Activated naive CD8-positive, alpha-beta T cell treated with anti-CD3 and anti-CD28 coated beads, Interleukin-2, amount 10 ng/mL, durations not matched to agents 7 days and 5 days (primary cell): ENCODE results near the gene NRL. TPM values are rescaled to one million over a fixed set of nuclear protein-coding genes. Genes with fewer than 3 reads are reported as not detected.

Experiments used
- ATAC-seq: fragments of 150-1000 bp; cut with Tn5 transposase; one replicate; pipeline ENCODE4 v1.10.0; 2021; ENCODE audit warnings: low read depth, moderate library complexity
- POLR2A ChIA-PET: fragments of 350-600 bp; sonication (Branson Sonifier 250); formaldehyde crosslinking; loops from one replicate; lab custom pipeline; 2021; ENCODE audit warnings: antibody characterized with exemption; lab: Charles Lee
- DNase-seq: peaks from one replicate; pipeline ENCODE4 v3.0.0; 2021
- H3K27ac Mint-ChIP-seq: one replicate; pipeline ENCODE4 v1.8.0; 2022; ENCODE audit warnings: mild to moderate bottlenecking, mixed read lengths
- H3K27me3 Mint-ChIP-seq: one replicate; pipeline ENCODE4 v1.8.0; 2022; ENCODE audit warnings: mild to moderate bottlenecking, moderate library complexity, mixed read lengths
- H3K36me3 Mint-ChIP-seq: one replicate; pipeline ENCODE4 v1.8.0; 2021; ENCODE audit warnings: mild to moderate bottlenecking, mixed read lengths
- H3K4me1 Mint-ChIP-seq: one replicate; pipeline ENCODE4 v1.8.0; 2021; ENCODE audit warnings: mixed read lengths
- H3K4me3 Mint-ChIP-seq: one replicate; pipeline ENCODE4 v1.8.0; 2022; ENCODE audit warnings: mild to moderate bottlenecking, moderate library complexity, mixed read lengths
- H3K9me3 Mint-ChIP-seq: one replicate; pipeline ENCODE4 v1.8.0; 2021; ENCODE audit warnings: mixed read lengths
- total RNA-seq, 2 experiments: library from RNA; stranded (reverse); gene quantifications; one replicate each; pipeline ENCODE4 v1.2.3, GENCODE V29; 2021

The NRL gene
- total RNA-seq: 1 to 10 TPM; 3.3 to 3.4 TPM

GRCh38 chr14:24114532-24115421, at the start of gene NRL, which contains the start of gene DCAF11:
Gene NRL, minus strand, starts transcription at chr14:24114949. Its CDS starts 32,101 bp downstream, at chr14:24082848.
Gene DCAF11, plus strand, starts transcription at chr14:24114777. Its CDS starts 818 bp downstream, at chr14:24115595.
- POLR2A ChIA-PET: interaction anchor here (0.7 to 8.3 kb wide), 38 partner anchors 11 to 812 kb away, joined by 3 to 176 read pairs (median 6); partner anchors contain the start of genes CARMIL3, CHMP4A, DHRS1 and DHRS4L2
- DNase-seq (peak; percentile 99), ATAC-seq (peak; percentile 89)
- H3K9me3 Mint-ChIP-seq: no peaks in the 10 kb centered on the region
- peak within 1 kb of the TSS; percentile 99 for H3K27ac Mint-ChIP-seq
- peaks cover 24% of the 10 kb centered on the region for H3K4me1 Mint-ChIP-seq
- peak within 1 kb of the TSS; percentile 99 for H3K4me3 Mint-ChIP-seq
- H3K27me3 Mint-ChIP-seq: no peaks in the 10 kb centered on the region
- H3K36me3 Mint-ChIP-seq: peaks cover 29% of the 10 kb centered on the region

GRCh38 chr14:24162093-24162492, 47.3 kb upstream of the NRL start:
- Mint-ChIP-seq H3K27me3 (no peaks in the 10 kb centered on the region), H3K4me3 (peak overlapping the region; percentile 97), H3K36me3 (peaks cover 69% of the 10 kb centered on the region), H3K9me3 (no peaks in the 10 kb centered on the region), H3K4me1 (peaks cover 50% of the 10 kb centered on the region), H3K27ac (peak overlapping the region; percentile 100)
- POLR2A ChIA-PET: interaction anchor here (0.6 to 4.8 kb wide), 28 partner anchors 10 to 268 kb away, joined by 3 to 347 read pairs (median 12); partner anchors contain the start of genes CARMIL3, CBLN3, CHMP4A and CIDEB
- DNase-seq (no peak), ATAC-seq (no peak)

GRCh38 chr14:24160850-24161804, 46.4 kb upstream of the NRL start, which contains the start of gene IRF9:
Gene IRF9, plus strand, starts transcription at chr14:24161265. Its CDS starts 880 bp downstream, at chr14:24162145.
- Mint-ChIP-seq H3K27me3 (no peaks in the 10 kb centered on the region), H3K36me3 (peaks cover 73% of the 10 kb centered on the region), H3K27ac (peak within 1 kb of the TSS; percentile 100), H3K4me1 (peaks cover 47% of the 10 kb centered on the region), H3K4me3 (peak within 1 kb of the TSS; percentile 97), H3K9me3 (no peaks in the 10 kb centered on the region)
- POLR2A ChIA-PET: interaction anchor here (0.6 to 4.8 kb wide), 34 partner anchors 11 to 551 kb away, joined by 3 to 347 read pairs (median 11); partner anchors contain the start of genes CARMIL3, CBLN3, CHMP4A and CIDEB
- peak; percentile 98 for DNase-seq
- peak; percentile 87 for ATAC-seq

- DNase-seq (no peak), ATAC-seq (no peak)
- no peaks in the 10 kb centered on the region for H3K27me3 Mint-ChIP-seq
- POLR2A ChIA-PET: interaction anchor here (0.8 to 4.8 kb wide), 26 partner anchors 11 to 270 kb away, joined by 3 to 347 read pairs (median 14); partner anchors contain the start of genes CARMIL3, CBLN3, CHMP4A and DCAF11
- peak overlapping the region; percentile 100 for H3K27ac Mint-ChIP-seq
- H3K4me3 Mint-ChIP-seq: peak overlapping the region; percentile 37
- H3K36me3 Mint-ChIP-seq: peaks cover 72% of the 10 kb centered on the region
- peaks cover 43% of the 10 kb centered on the region for H3K4me1 Mint-ChIP-seq
- no peaks in the 10 kb centered on the region for H3K9me3 Mint-ChIP-seq
Measured at GRCh38 chr14:24160499-24160849, 45.7 kb upstream of the NRL start.

- Mint-ChIP-seq H3K9me3 (no peaks in the 10 kb centered on the region), H3K27ac (peak overlapping the region; percentile 100), H3K27me3 (no peaks in the 10 kb centered on the region), H3K36me3 (peaks cover 70% of the 10 kb centered on the region), H3K4me1 (peaks cover 39% of the 10 kb centered on the region), H3K4me3 (peak overlapping the region; percentile 37)
- no peak for DNase-seq
- ATAC-seq: no peak
- POLR2A ChIA-PET: interaction anchor here (0.6 to 4.8 kb wide), 20 partner anchors 12 to 151 kb away, joined by 3 to 347 read pairs (median 12); partner anchors contain the start of genes CARMIL3, CHMP4A, DCAF11 and EMC9
Measured at GRCh38 chr14:24159777-24160498, 45.2 kb upstream of the NRL start.

- Mint-ChIP-seq H3K4me1 (peaks cover 24% of the 10 kb centered on the region), H3K27me3 (no peaks in the 10 kb centered on the region), H3K9me3 (no peaks in the 10 kb centered on the region), H3K27ac (peak overlapping the region; percentile 63), H3K4me3 (no peak overlapping the region), H3K36me3 (peaks cover 60% of the 10 kb centered on the region)
- no peak for ATAC-seq
- no peak for DNase-seq
- POLR2A ChIA-PET: interaction anchor here (4.1 kb wide), 1 partner anchor 11 kb away, joined by 25 read pairs; the partner anchor contains the start of genes PSME2 and RNF31
Measured at GRCh38 chr14:24157331-24157730, 42.6 kb upstream of the NRL start.

- Mint-ChIP-seq H3K4me3 (no peak overlapping the region), H3K9me3 (no peaks in the 10 kb centered on the region), H3K27ac (peak overlapping the region; percentile 76), H3K36me3 (peaks cover 58% of the 10 kb centered on the region), H3K4me1 (peaks cover 22% of the 10 kb centered on the region), H3K27me3 (no peaks in the 10 kb centered on the region)
- DNase-seq: no peak
- POLR2A ChIA-PET: interaction anchor here (1.2 to 4.1 kb wide), 2 partner anchors 10 to 20 kb away, joined by 3 to 25 read pairs; partner anchors contain the start of genes PSME1, PSME2 and RNF31
- ATAC-seq: no peak
Measured at GRCh38 chr14:24156840-24157239, 42.1 kb upstream of the NRL start.

- Mint-ChIP-seq H3K27ac (peak overlapping the region; percentile 46), H3K4me3 (no peak overlapping the region), H3K9me3 (no peaks in the 10 kb centered on the region), H3K4me1 (peaks cover 15% of the 10 kb centered on the region), H3K36me3 (peaks cover 55% of the 10 kb centered on the region), H3K27me3 (no peaks in the 10 kb centered on the region)
- ATAC-seq: no peak
- POLR2A ChIA-PET: interaction anchor here (1.2 to 4.1 kb wide), 3 partner anchors 8 to 19 kb away, joined by 3 to 25 read pairs (median 3); partner anchors contain the start of genes PSME1, PSME2 and RNF31
- DNase-seq: no peak
Measured at GRCh38 chr14:24155100-24155499, 40.4 kb upstream of the NRL start.

- no peaks in the 10 kb centered on the region for H3K27me3 Mint-ChIP-seq
- POLR2A ChIA-PET: interaction anchor here (0.8 to 14.1 kb wide), 6 partner anchors 10 to 278 kb away, joined by 3 to 347 read pairs (median 3); partner anchors contain the start of genes CBLN3, DCAF11, EMC9 and IRF9
- ATAC-seq (no peak), DNase-seq (no peak)
- no peaks in the 10 kb centered on the region for H3K9me3 Mint-ChIP-seq
- no peak overlapping the region for H3K4me3 Mint-ChIP-seq
- peak overlapping the region; percentile 56 for H3K27ac Mint-ChIP-seq
- peaks cover 41% of the 10 kb centered on the region for H3K36me3 Mint-ChIP-seq
- peaks cover 29% of the 10 kb centered on the region for H3K4me1 Mint-ChIP-seq
Measured at GRCh38 chr14:24151404-24152080, 36.8 kb upstream of the NRL start.

- no peak for DNase-seq
- H3K27me3 Mint-ChIP-seq: no peaks in the 10 kb centered on the region
- no peak for ATAC-seq
- H3K9me3 Mint-ChIP-seq: no peaks in the 10 kb centered on the region
- H3K27ac Mint-ChIP-seq: no peak overlapping the region
- H3K4me3 Mint-ChIP-seq: no peak overlapping the region
- H3K36me3 Mint-ChIP-seq: peaks cover 41% of the 10 kb centered on the region
- peaks cover 29% of the 10 kb centered on the region for H3K4me1 Mint-ChIP-seq
- POLR2A ChIA-PET: interaction anchor here (0.7 to 14.1 kb wide), 7 partner anchors 10 to 279 kb away, joined by 3 to 347 read pairs (median 3); partner anchors contain the start of genes CBLN3, DCAF11, EMC9 and IRF9
Measured at GRCh38 chr14:24150993-24151392, 36.2 kb upstream of the NRL start.

GRCh38 chr14:24150567-24150966, 35.8 kb upstream of the NRL start:
- H3K4me3 Mint-ChIP-seq: no peak overlapping the region
- peaks cover 38% of the 10 kb centered on the region for H3K36me3 Mint-ChIP-seq
- H3K4me1 Mint-ChIP-seq: peaks cover 32% of the 10 kb centered on the region
- no peaks in the 10 kb centered on the region for H3K27me3 Mint-ChIP-seq
- DNase-seq: no peak
- POLR2A ChIA-PET: interaction anchor here (0.7 to 14.1 kb wide), 5 partner anchors 10 to 227 kb away, joined by 3 to 347 read pairs (median 6); partner anchors contain the start of genes DCAF11, EMC9, IRF9 and NRL
- H3K27ac Mint-ChIP-seq: peak overlapping the region; percentile 75
- H3K9me3 Mint-ChIP-seq: no peaks in the 10 kb centered on the region
- no peak for ATAC-seq
